Loucy (cell line): ENCODE measurements around the gene ERGIC2.

Source experiments
- EZH2phosphoT487 ChIP-seq: fragments of 200-600 bp; IDR thresholded peaks from 2 replicates; pipeline ENCODE4 v1.6.1; 2018; ENCODE audit warnings: antibody characterized with exemption, mild to moderate bottlenecking, moderate library complexity, borderline replicate concordance
- TF ChIP-seq, protein P1 (sequence below): fragments of 200-600 bp; sonication (generic); conservative IDR thresholded peaks from 2 replicates; pipeline ENCODE4 v1.5.1; 2014; ENCODE audit warnings: mild to moderate bottlenecking, antibody characterized with exemption, low read length

- TF ChIP-seq, protein P1, sequence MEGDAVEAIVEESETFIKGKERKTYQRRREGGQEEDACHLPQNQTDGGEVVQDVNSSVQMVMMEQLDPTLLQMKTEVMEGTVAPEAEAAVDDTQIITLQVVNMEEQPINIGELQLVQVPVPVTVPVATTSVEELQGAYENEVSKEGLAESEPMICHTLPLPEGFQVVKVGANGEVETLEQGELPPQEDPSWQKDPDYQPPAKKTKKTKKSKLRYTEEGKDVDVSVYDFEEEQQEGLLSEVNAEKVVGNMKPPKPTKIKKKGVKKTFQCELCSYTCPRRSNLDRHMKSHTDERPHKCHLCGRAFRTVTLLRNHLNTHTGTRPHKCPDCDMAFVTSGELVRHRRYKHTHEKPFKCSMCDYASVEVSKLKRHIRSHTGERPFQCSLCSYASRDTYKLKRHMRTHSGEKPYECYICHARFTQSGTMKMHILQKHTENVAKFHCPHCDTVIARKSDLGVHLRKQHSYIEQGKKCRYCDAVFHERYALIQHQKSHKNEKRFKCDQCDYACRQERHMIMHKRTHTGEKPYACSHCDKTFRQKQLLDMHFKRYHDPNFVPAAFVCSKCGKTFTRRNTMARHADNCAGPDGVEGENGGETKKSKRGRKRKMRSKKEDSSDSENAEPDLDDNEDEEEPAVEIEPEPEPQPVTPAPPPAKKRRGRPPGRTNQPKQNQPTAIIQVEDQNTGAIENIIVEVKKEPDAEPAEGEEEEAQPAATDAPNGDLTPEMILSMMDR, result no peak
- TF ChIP-seq EZH2phosphoT487, result no peak
Observed at GRCh38 chr12:29426498-29426897, 45.5 kb upstream of the ERGIC2 start.
